HepG2 (cell line): ENCODE results near the gene DLG5. TPM values are rescaled to one million over a fixed set of nuclear protein-coding genes. Genes with fewer than 3 reads are reported as not detected.

ENCODE experiments used
- ATAC-seq: fragments of 200-7000 bp; cut with Tn5 transposase; 3 replicates; pipeline ENCODE4 v1.9.1; 2020; ENCODE audit warnings: mild to moderate bottlenecking, moderate library complexity
- BruUV-seq: library from RNA; stranded (reverse); fragments of 400-500 nt; replicated peaks from 2 replicates; lab custom pipeline; 2021; lab: Mats Ljungman, UMichigan
- CTCF ChIA-PET: fragments of 300-600 bp; formaldehyde crosslinking; extraction: SDS; loops from one replicate; lab custom pipeline; 2021; ENCODE audit warnings: low total read pairs, inconsistent platforms, low intra/inter-chr PET ratio; lab: Yijun Ruan, JAX
- POLR2A ChIA-PET: fragments of 350-600 bp; sonication (Branson Sonifier 250); formaldehyde crosslinking; loops from one replicate; lab custom pipeline; 2020; ENCODE audit warnings: antibody characterized with exemption, inconsistent platforms; lab: Yijun Ruan, JAX
- DNase-seq: peaks from one replicate; pipeline ENCODE4 v3.0.0-alpha.2; 2015; ENCODE audit warnings: low spot score
- FAIRE-seq: peaks from 3 replicates; lab custom pipeline; 2011; peaks lifted over from hg19 to GRCh38; lab: Jason Lieb, UNC
- H2AFZ ChIP-seq: one replicate; pipeline ENCODE4 v1.6.1; 2011; ENCODE audit warnings: low read length, inconsistent platforms
- H3K27ac ChIP-seq: fragments of 300-600 bp; 3 replicates; pipeline ENCODE4 v1.8.0; 2011; ENCODE audit warnings: mixed run types, mild to moderate bottlenecking, mixed read lengths, low read length, inconsistent platforms; ENCODE audit not compliant: insufficient read depth; ENCODE audit errors: extremely low read length
- H3K27me3 ChIP-seq, 2 experiments: fragments of 200-600 bp in 1 of 2; 2 replicates in 1 of 2; 3 replicates in 1 of 2; pipeline versions ENCODE4 v1.6.0 to v1.8.0; 2011; ENCODE audit warnings: low read length in 2 of 2, mild to moderate bottlenecking in 2 of 2, moderate library complexity in 2 of 2, inconsistent platforms in 1 of 2; ENCODE audit not compliant: insufficient read depth in 2 of 2, control insufficient read depth in 1 of 2
- H3K36me3 ChIP-seq, 2 experiments: fragments of 200-600 bp in 1 of 2; replicated peaks in 1 of 2; 2 replicates in 1 of 2; 3 replicates in 1 of 2; pipeline versions ENCODE4 v1.5.1 to v1.8.0; 2011; ENCODE audit warnings: low read length in 2 of 2, inconsistent platforms in 1 of 2; ENCODE audit not compliant: insufficient read depth in 2 of 2, control insufficient read depth in 1 of 2
- H3K4me1 ChIP-seq: 2 replicates; pipeline ENCODE4 v1.5.1; 2012; ENCODE audit warnings: low read length, inconsistent platforms; ENCODE audit not compliant: insufficient read depth
- H3K4me2 ChIP-seq: 2 replicates; pipeline ENCODE4 v1.6.0; 2011; ENCODE audit warnings: low read depth, low read length, inconsistent platforms
- H3K4me3 ChIP-seq, 3 experiments: fragments of 200-600 bp in 1 of 3; sonication (generic), shearing (Covaris generic) in 1 of 3; replicated peaks in 1 of 3; 2 replicates each; pipeline ENCODE4 v1.5.1; 2011 to 2016; ENCODE audit warnings: low read length in 3 of 3, inconsistent platforms in 2 of 3, low read depth in 2 of 3, mild to moderate bottlenecking in 2 of 3, control low read depth in 1 of 3, mixed read lengths in 1 of 3; ENCODE audit not compliant: insufficient read depth in 1 of 3
- H3K79me2 ChIP-seq: one replicate; pipeline ENCODE4 v1.6.1; 2011; ENCODE audit warnings: low read length, inconsistent platforms; ENCODE audit not compliant: insufficient read depth
- H3K9ac ChIP-seq: 2 replicates; pipeline ENCODE4 v1.6.0; 2011; ENCODE audit warnings: mild to moderate bottlenecking, low read depth, low read length, inconsistent platforms; ENCODE audit not compliant: insufficient read depth
- H3K9me3 ChIP-seq: 2 replicates; pipeline ENCODE4 v1.5.1; 2012; ENCODE audit warnings: mild to moderate bottlenecking, low read length
- H4K20me1 ChIP-seq: 2 replicates; pipeline ENCODE4 v1.6.0; 2011; ENCODE audit warnings: inconsistent platforms, mild to moderate bottlenecking, low read length, moderate library complexity; ENCODE audit not compliant: insufficient read depth
- SP1 ChIP-seq, 2 experiments: fragments of 450-650 bp in 1 of 2; sonication (generic) in 1 of 2; formaldehyde crosslinking in 1 of 2; IDR thresholded peaks; 2 replicates each; pipeline versions ENCODE4 v1.4.0 to v1.6.1; 2016 to 2020; ENCODE audit warnings: missing genetic modification reagents in 1 of 2
- ZBTB40 ChIP-seq, 2 experiments: fragments of 450-650 bp in 1 of 2; sonication (generic) in 1 of 2; formaldehyde crosslinking in 1 of 2; IDR thresholded peaks; 2 replicates each; pipeline versions ENCODE4 v1.6.1 to v1.8.0; 2016 to 2022; ENCODE audit warnings: antibody characterized with exemption in 1 of 2, mild to moderate bottlenecking in 1 of 2, missing genetic modification reagents in 1 of 2
- ZFP90 ChIP-seq: sonication (generic); formaldehyde crosslinking; IDR thresholded peaks from 2 replicates; pipeline ENCODE4 v1.8.0; 2022; ENCODE audit warnings: missing genetic modification reagents, mild to moderate bottlenecking, inconsistent platforms, borderline replicate concordance
- ZNF530 ChIP-seq: sonication (generic); formaldehyde crosslinking; IDR thresholded peaks from 2 replicates; pipeline ENCODE4 v1.5.0; 2020; ENCODE audit warnings: low read depth, mild to moderate bottlenecking, missing genetic modification reagents
- WGBS: methylation state at CpG from one replicate; pipeline ENCODE4 v1.1.6; 2017; ENCODE audit warnings: low lambda C conversion rate; 5-methylcytosine and 5-hydroxymethylcytosine counted together
- in situ Hi-C: cut with HindIII; loops from 2 replicates; pipeline ENCODE4 v1.10.0; 2017; ENCODE audit warnings: low pct_unique_long_range_greater_than_20kb; ENCODE audit not compliant: extremely low pct_ligation_motif_present
- intact Hi-C: fragments of 100-400 bp; cut with micrococcal nuclease; formaldehyde crosslinking; loops from one replicate; pipeline ENCODE4 v1.10.0; 2022; ENCODE audit not compliant: unreplicated experiment
- polyA plus RNA-seq, 8 experiments: library from polyadenylated mRNA; depleted of rRNA in 3 of 8; stranded (reverse) in 7 of 8; unstranded in 1 of 8; fragments of >200 nt; fragmentation: Illumina TruSeq in 4 of 8; extraction: Trizol in 4 of 8; gene quantifications; 2 replicates each; pipeline versions ENCODE4 v1.2.1 to v1.2.3, GENCODE V29; 2011 to 2016; ENCODE audit warnings: low read depth in 4 of 8, missing spikeins in 1 of 8, mixed read lengths in 1 of 8; ENCODE audit not compliant: insufficient read depth in 1 of 8
- total RNA-seq, 5 experiments: library from RNA; depleted of rRNA; stranded (reverse); fragments of >200 nt; fragmentation: Illumina TruSeq; extraction: Trizol; gene quantifications; 2 replicates each; pipeline ENCODE4 v1.2.3, GENCODE V29; 2016; ENCODE audit warnings: low read depth in 1 of 5

DLG5 gene
- total and polyA plus RNA-seq, 2 of the 13 experiments (the other 11 are each of a cell fraction or from before 2014, with no cell fraction given), result 15.5 to 18.2 TPM

GRCh38 chr10:77805676-77806075 lies 120.9 kb downstream of the DLG5 start:
- no peak for TF ChIP-seq ZFP90
- TF ChIP-seq, all 625 proteins: peak for 0
- BruUV-seq, result no TSS peak

GRCh38 chr10:77804371-77804770 lies 122.2 kb downstream of the DLG5 start:
- intact Hi-C loops (no loop called here), in situ Hi-C loops (no loop called here)

More at GRCh38 chr10:77805676-77806075, 120.9 kb downstream of the DLG5 start:
- CTCF ChIA-PET, result no interaction called here
- Histone ChIP-seq H3K9ac (no peak overlapping the region), H3K4me2 (no peak overlapping the region), H3K27me3 (no peaks in the 10 kb centered on the region; a peak in 1 of 5 replicates), H3K36me3 (peaks cover 22 to 80% of the 10 kb centered on the region in 2 experiments), H2AFZ (no peak overlapping the region), H3K79me2 (no peaks in the 10 kb centered on the region), H3K4me3 (no peak overlapping the region), H4K20me1 (no peaks in the 10 kb centered on the region), H3K4me1 (no peaks in the 10 kb centered on the region), H3K9me3 (no peaks in the 10 kb centered on the region), H3K27ac (no peak overlapping the region)
- DNase-seq (no peak), FAIRE-seq (no peak), ATAC-seq (no peak)
- intact Hi-C loops, result no loop called here
- POLR2A ChIA-PET, result no interaction called here
- in situ Hi-C loops, result no loop called here
- WGBS, result 90% methylated on average over 14 of the region's 14 CpGs

More at GRCh38 chr10:77804371-77804770, 122.2 kb downstream of the DLG5 start:
- Histone ChIP-seq H3K4me3 (no peak overlapping the region), H3K4me1 (no peaks in the 10 kb centered on the region), H3K27me3 (no peaks in the 10 kb centered on the region), H3K9ac (no peak overlapping the region), H2AFZ (no peak overlapping the region), H3K27ac (no peak overlapping the region), H4K20me1 (no peaks in the 10 kb centered on the region), H3K4me2 (no peak overlapping the region), H3K36me3 (peaks cover 20 to 78% of the 10 kb centered on the region in 2 experiments), H3K79me2 (no peaks in the 10 kb centered on the region), H3K9me3 (no peaks in the 10 kb centered on the region)
- ATAC-seq (no peak), DNase-seq (no peak), FAIRE-seq (no peak)
- no peak for TF ChIP-seq ZNF530
- no peak for TF ChIP-seq SP1 (IDR thresholded peaks at IDR 0.05)
- TF ChIP-seq SP1 (CRISPR knock-in tag; IDR thresholded peaks at IDR 0.05), result no peak
- TF ChIP-seq ZBTB40 (IDR thresholded peaks at IDR 0.05), result no peak
- TF ChIP-seq ZBTB40 (CRISPR knock-in tag; IDR thresholded peaks at IDR 0.05), result no peak
- POLR2A ChIA-PET, result no interaction called here
- 96% methylated on average over 2 of the region's 3 CpGs for WGBS
- CTCF ChIA-PET, result no interaction called here
- BruUV-seq, result no TSS peak
